Left cardiac atrium (tissue), 4 donors: ENCODE data around the gene TMEM114. TPM values are rescaled to one million over a fixed set of nuclear protein-coding genes. Genes with fewer than 3 reads are reported as not detected.
"Not testable (repeated sequence)": the region's sequence is repeated elsewhere in the genome, so short reads cannot be mapped to it uniquely, and the experiment has no call there.

Source experiments
- ATAC-seq, 2 donors: fragments of 200-7000 bp; cut with Tn5 transposase; one replicate each; pipeline ENCODE4 v1.9.1; 2020; ENCODE audit warnings: mild to moderate bottlenecking in 2 of 2, moderate library complexity in 2 of 2
- DNase-seq: peaks from one replicate; pipeline ENCODE4 v3.0.0-alpha.2; 2020
- intact Hi-C, 2 donors: fragments of 100-400 bp; cut with DNase I; formaldehyde crosslinking; loops; one replicate each; pipeline versions ENCODE4 v1.14.1 to v1.15.1; 2022 to 2023
- total RNA-seq, 2 donors: library from RNA; stranded (reverse); fragmentation: NEBNext Ultra II Directional; extraction: Animal tissue kit (Norgen Biotek cat#: 25700); gene quantifications; one replicate each; pipeline ENCODE4 v1.2.1, GENCODE V29; 2021
- donor health status: DM: no; HTN: yes; CAD: no.
- donor health status: DM: no; HTN: yes; CAD: no; lungs with severe emphysema.
- donor health status: DM: yes; HTN: yes; CAD: no.
- donor health status: Dilated cardiomyopathy.

The TMEM114 gene
- total RNA-seq, 2 donors from 2014 or later, result not detected

- ATAC-seq (peak in 1 of 2 donors; percentile 73), DNase-seq (no peak)
- intact Hi-C loops, result no loop called here
These were observed 8.3 kb downstream of the TMEM114 start for GRCh38 chr16:8581831-8582580.

GRCh38 chr16:8579559-8579958, 10.8 kb downstream of the TMEM114 start:
- no peak for ATAC-seq
- intact Hi-C loops, result loop anchor here in 1 of 2 donors (10.0 kb wide), 1 partner anchor 215 kb away; the partner anchor contains the start of genes PMM2 and TMEM186
- no peak for DNase-seq

- intact Hi-C loops, result loop anchor here in 1 of 2 donors (10.0 kb wide), 1 partner anchor 217 kb away; the partner anchor contains the start of genes PMM2 and TMEM186
- DNase-seq (no peak), ATAC-seq (no peak)
These were observed 12.5 kb downstream of the TMEM114 start for GRCh38 chr16:8577678-8578304.

- intact Hi-C loops, result loop anchor here in 1 of 2 donors (10.0 kb wide), 1 partner anchor 218 kb away; the partner anchor contains the start of genes PMM2 and TMEM186
- no peak for DNase-seq
- ATAC-seq, result no peak
These were observed 13.9 kb downstream of the TMEM114 start for GRCh38 chr16:8576141-8577004.

GRCh38 chr16:8575399-8575798, 14.9 kb downstream of the TMEM114 start:
- DNase-seq, result no peak
- no peak for ATAC-seq
- intact Hi-C loops, result loop anchor here in 1 of 2 donors (10.0 kb wide), 1 partner anchor 219 kb away; the partner anchor contains the start of genes PMM2 and TMEM186

- ATAC-seq, result no peak
- DNase-seq, result no peak
- intact Hi-C loops, result loop anchor here in 1 of 2 donors (10.0 kb wide), 1 partner anchor 222 kb away; the partner anchor contains the start of genes PMM2 and TMEM186
These were observed 17.2 kb downstream of the TMEM114 start for GRCh38 chr16:8572919-8573724.

GRCh38 chr16:8572063-8572918, 18.0 kb downstream of the TMEM114 start:
- intact Hi-C loops, result loop anchor here in 1 of 2 donors (10.0 kb wide), 1 partner anchor 223 kb away; the partner anchor contains the start of genes PMM2 and TMEM186
- no peak for ATAC-seq
- no peak for DNase-seq

- ATAC-seq, result no peak
- intact Hi-C loops, result loop anchor here in 1 of 2 donors (10.0 kb wide), 1 partner anchor 224 kb away; the partner anchor contains the start of genes PMM2 and TMEM186
- no peak for DNase-seq
These were observed 19.2 kb downstream of the TMEM114 start for GRCh38 chr16:8571061-8571596.

- not testable (repeated sequence) for DNase-seq, ATAC-seq
- intact Hi-C loops, result loop anchor here in 1 of 2 donors (10.0 kb wide), 1 partner anchor 224 kb away; the partner anchor contains the start of genes PMM2 and TMEM186
These were observed 19.9 kb downstream of the TMEM114 start for GRCh38 chr16:8570393-8570792.

GRCh38 chr16:8569650-8570346, 20.5 kb downstream of the TMEM114 start:
- intact Hi-C loops, result loop anchor here (5.0 to 10.0 kb wide), 4 partner anchors 53 to 435 kb away; partner anchors contain the start of genes LITAFD (in 1 of the 2), METTL22 (in 1 of the 2), PMM2 (in 1 of the 2) and TMEM186 (in 1 of the 2)
- DNase-seq (no peak), ATAC-seq (no peak)

- DNase-seq (no peak), ATAC-seq (no peak)
- intact Hi-C loops, result loop anchor here (5.0 to 10.0 kb wide), 3 partner anchors 54 to 437 kb away; partner anchors contain the start of genes LITAFD (in 1 of the 2) and METTL22 (in 1 of the 2)
These were observed 22.1 kb downstream of the TMEM114 start for GRCh38 chr16:8568231-8568617.

GRCh38 chr16:8567355-8568230, 22.7 kb downstream of the TMEM114 start:
- peak; percentile 88 to 89 for ATAC-seq

GRCh38 chr16:8565498-8565897, 24.8 kb downstream of the TMEM114 start:
- intact Hi-C loops, result loop anchor here (5.0 to 10.0 kb wide), 3 partner anchors 57 to 439 kb away; partner anchors contain the start of genes LITAFD (in 1 of the 2) and METTL22 (in 1 of the 2)
- no peak for DNase-seq
- ATAC-seq, result no peak

More at GRCh38 chr16:8567355-8568230, 22.7 kb downstream of the TMEM114 start:
- peak; percentile 70 for DNase-seq
- intact Hi-C loops, result loop anchor here (2.0 to 10.0 kb wide), 5 partner anchors 55 to 437 kb away; partner anchors contain the start of genes LITAFD (in 1 of the 2) and METTL22 (in 1 of the 2)

GRCh38 chr16:8564934-8565345, 25.4 kb downstream of the TMEM114 start:
- DNase-seq, result no peak
- intact Hi-C loops, result loop anchor here (5.0 to 10.0 kb wide), 3 partner anchors 57 to 440 kb away; partner anchors contain the start of genes LITAFD (in 1 of the 2) and METTL22 (in 1 of the 2)
- ATAC-seq, result no peak
